B cell (primary cell): ENCODE measurements around the gene ABCF3. TPM values are rescaled to one million over a fixed set of nuclear protein-coding genes. Genes with fewer than 3 reads are reported as not detected.

Experiments
- ATAC-seq: fragments of 200-7000 bp; cut with Tn5 transposase; one replicate; pipeline ENCODE4 v1.10.0; 2021; ENCODE audit warnings: low read depth, mild to moderate bottlenecking, moderate number of reproducible peaks, moderate library complexity
- CTCF ChIA-PET: fragments of 350-600 bp; sonication (Branson Sonifier 250); formaldehyde crosslinking; loops from one replicate; lab custom pipeline; 2021; ENCODE audit warnings: antibody characterized with exemption, inconsistent platforms; lab: Charles Lee
- POLR2A ChIA-PET: fragments of 350-600 bp; sonication (Branson Sonifier 250); formaldehyde crosslinking; loops from one replicate; lab custom pipeline; 2021; ENCODE audit warnings: antibody characterized with exemption; lab: Charles Lee
- DNase-seq: peaks from one replicate; pipeline ENCODE4 v3.0.0; 2013
- H2AFZ ChIP-seq: 2 replicates; pipeline ENCODE4 v1.6.1; 2012; ENCODE audit warnings: mild to moderate bottlenecking, low read depth, low read length; ENCODE audit not compliant: insufficient read depth, poor library complexity, severe bottlenecking
- H3K27ac ChIP-seq, 2 donors: 1 replicate in 1 of 2; 2 replicates in 1 of 2; pipeline ENCODE4 v1.5.1; 2012 to 2013; ENCODE audit warnings: low read length in 2 of 2, mild to moderate bottlenecking in 2 of 2, moderate library complexity in 1 of 2
- H3K27me3 ChIP-seq, 4 experiments: fragments of 200-600 bp in 1 of 4; sonication (generic) in 1 of 4; replicated peaks in 1 of 4; 1 replicate in 2 of 4; 2 replicates in 2 of 4; pipeline versions ENCODE4 v1.6.1 to v1.7.0; 2013 to 2016; ENCODE audit warnings: low read length in 3 of 4, mild to moderate bottlenecking in 2 of 4, mixed read lengths in 1 of 4, moderate library complexity in 1 of 4; ENCODE audit not compliant: insufficient read depth in 4 of 4, control insufficient read depth in 3 of 4; ENCODE audit errors: control extremely low read depth in 1 of 4
- H3K36me3 ChIP-seq, 2 experiments: replicated peaks in 1 of 2; 1 replicate in 1 of 2; 2 replicates in 1 of 2; pipeline versions ENCODE4 v1.6.1 to v1.7.1; 2013; ENCODE audit warnings: low read length in 1 of 2; ENCODE audit not compliant: insufficient read depth in 2 of 2, control insufficient read depth in 1 of 2; ENCODE audit errors: control extremely low read depth in 1 of 2, extremely low read depth in 1 of 2
- H3K4me1 ChIP-seq, 2 donors: fragments of 200-600 bp in 1 of 2; sonication (generic) in 1 of 2; 1 replicate in 1 of 2; 2 replicates in 1 of 2; pipeline versions ENCODE4 v1.5.1 to v1.6.1; 2013 to 2017; ENCODE audit warnings: low read length in 2 of 2; ENCODE audit not compliant: control insufficient read depth in 2 of 2, insufficient read depth in 2 of 2
- H3K4me2 ChIP-seq: replicated peaks from 2 replicates; pipeline ENCODE3; 2012; ENCODE audit warnings: mild to moderate bottlenecking, low read depth, low read length; ENCODE audit not compliant: poor library complexity, severe bottlenecking
- H3K4me3 ChIP-seq, 5 experiments: fragments of 200-600 bp in 1 of 5; sonication (generic) in 1 of 5; 1 replicate in 3 of 5; 2 replicates in 2 of 5; pipeline versions ENCODE4 v1.5.1 to v1.7.0; 2011 to 2016; ENCODE audit warnings: low read length in 4 of 5, mild to moderate bottlenecking in 4 of 5, low read depth in 2 of 5, control low read depth in 1 of 5, moderate library complexity in 1 of 5; ENCODE audit not compliant: insufficient read depth in 1 of 5; ENCODE audit errors: control extremely low read depth in 1 of 5, extremely low read depth in 1 of 5
- H3K79me2 ChIP-seq: fragments of 200-600 bp; sonication (generic); one replicate; pipeline ENCODE4 v1.6.0; 2016; ENCODE audit warnings: low read length; ENCODE audit not compliant: control insufficient read depth, insufficient read depth
- H3K9ac ChIP-seq: fragments of 200-600 bp; sonication (generic); 2 replicates; pipeline ENCODE4 v1.6.1; 2017; ENCODE audit warnings: mild to moderate bottlenecking, low read length, moderate library complexity
- H3K9me3 ChIP-seq, 3 donors: one replicate each; pipeline versions ENCODE4 v1.6.1 to v1.7.1; 2013; ENCODE audit warnings: low read length in 2 of 3; ENCODE audit not compliant: control insufficient read depth in 2 of 3, insufficient read depth in 1 of 3; ENCODE audit errors: control extremely low read depth in 1 of 3
- H4K20me1 ChIP-seq: 2 replicates; pipeline ENCODE4 v1.6.0; 2012; ENCODE audit warnings: mild to moderate bottlenecking, low read length; ENCODE audit not compliant: insufficient read depth, control insufficient read depth, poor library complexity, severe bottlenecking
- H3K27ac Mint-ChIP-seq: one replicate; pipeline ENCODE4 v1.8.0; 2021; ENCODE audit warnings: mixed read lengths
- H3K27me3 Mint-ChIP-seq: one replicate; pipeline ENCODE4 v1.8.0; 2021; ENCODE audit warnings: mixed read lengths
- H3K4me1 Mint-ChIP-seq: one replicate; pipeline ENCODE4 v1.8.0; 2021; ENCODE audit warnings: mixed read lengths
- H3K4me3 Mint-ChIP-seq: one replicate; pipeline ENCODE4 v1.8.0; 2021; ENCODE audit warnings: mixed read lengths
- H3K9me3 Mint-ChIP-seq: one replicate; pipeline ENCODE4 v1.8.0; 2022; ENCODE audit warnings: mixed read lengths; ENCODE audit not compliant: insufficient read depth
- EZH2 ChIP-seq: IDR thresholded peaks from 2 replicates; pipeline ENCODE4 v1.6.1; 2012; ENCODE audit warnings: borderline replicate concordance, low read depth, mild to moderate bottlenecking, moderate library complexity, low read length; ENCODE audit not compliant: insufficient read depth, poor library complexity, severe bottlenecking
- WGBS: methylation state at CpG from one replicate; pipeline ENCODE4 v1.1.5; 2013; ENCODE audit warnings: missing lambda C conversion rate; ENCODE audit not compliant: insufficient coverage; 5-methylcytosine and 5-hydroxymethylcytosine counted together
- intact Hi-C: fragments of 100-400 bp; cut with micrococcal nuclease; formaldehyde crosslinking; loops from one replicate; pipeline ENCODE4 v1.10.0; 2022
- polyA plus RNA-seq: library from polyadenylated mRNA; depleted of rRNA; stranded (reverse); fragments of >200 nt; gene quantifications from 2 replicates; pipeline ENCODE4 v1.2.3, GENCODE V29; 2012
- total RNA-seq, 2 donors: library from RNA; stranded (reverse); fragments of 120-200 nt in 1 of 2; gene quantifications; 1 replicate in 1 of 2; 2 replicates in 1 of 2; pipeline versions ENCODE4 v1.2.3 to v1.2.4, GENCODE V29; 2013 to 2022
- TF ChIP-seq, protein P1 (sequence below): fragments of 200-600 bp; IDR thresholded peaks from one replicate; pipeline ENCODE4 v1.8.0; 2022; ENCODE audit warnings: antibody characterized with exemption, mild to moderate bottlenecking

ABCF3 gene
- total and polyA plus RNA-seq, 2 donors (not counting 1 experiment from before 2014, with no cell fraction given) = 74.0 to 115 TPM

- no peaks in the 10 kb centered on the region for H3K79me2 ChIP-seq
- POLR2A ChIA-PET = no interaction called here
- H2AFZ ChIP-seq = no peak overlapping the region
- peaks cover 0 to 37% (median 21%) of the 10 kb centered on the region in 4 experiments for H3K27me3 ChIP-seq
- no peak overlapping the region for H3K9ac ChIP-seq
- intact Hi-C loops = no loop called here
- H4K20me1 ChIP-seq = no peaks in the 10 kb centered on the region
- no peak overlapping the region for H3K27ac ChIP-seq
- H3K4me3 ChIP-seq = no peak overlapping the region
- no peak for ATAC-seq
- Mint-ChIP-seq H3K27me3 (peaks cover 25% of the 10 kb centered on the region), H3K4me1 (peaks cover 7% of the 10 kb centered on the region), H3K27ac (no peak overlapping the region), H3K4me3 (no peak overlapping the region), H3K9me3 (no peaks in the 10 kb centered on the region)
- TF ChIP-seq, protein P1, sequence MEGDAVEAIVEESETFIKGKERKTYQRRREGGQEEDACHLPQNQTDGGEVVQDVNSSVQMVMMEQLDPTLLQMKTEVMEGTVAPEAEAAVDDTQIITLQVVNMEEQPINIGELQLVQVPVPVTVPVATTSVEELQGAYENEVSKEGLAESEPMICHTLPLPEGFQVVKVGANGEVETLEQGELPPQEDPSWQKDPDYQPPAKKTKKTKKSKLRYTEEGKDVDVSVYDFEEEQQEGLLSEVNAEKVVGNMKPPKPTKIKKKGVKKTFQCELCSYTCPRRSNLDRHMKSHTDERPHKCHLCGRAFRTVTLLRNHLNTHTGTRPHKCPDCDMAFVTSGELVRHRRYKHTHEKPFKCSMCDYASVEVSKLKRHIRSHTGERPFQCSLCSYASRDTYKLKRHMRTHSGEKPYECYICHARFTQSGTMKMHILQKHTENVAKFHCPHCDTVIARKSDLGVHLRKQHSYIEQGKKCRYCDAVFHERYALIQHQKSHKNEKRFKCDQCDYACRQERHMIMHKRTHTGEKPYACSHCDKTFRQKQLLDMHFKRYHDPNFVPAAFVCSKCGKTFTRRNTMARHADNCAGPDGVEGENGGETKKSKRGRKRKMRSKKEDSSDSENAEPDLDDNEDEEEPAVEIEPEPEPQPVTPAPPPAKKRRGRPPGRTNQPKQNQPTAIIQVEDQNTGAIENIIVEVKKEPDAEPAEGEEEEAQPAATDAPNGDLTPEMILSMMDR = no peak
- no peak for TF ChIP-seq EZH2
- H3K4me2 ChIP-seq = no peak overlapping the region
- H3K36me3 ChIP-seq = no peaks in the 10 kb centered on the region
- no peak for DNase-seq
- CTCF ChIA-PET = interaction anchor here (1.7 to 2.9 kb wide), 2 partner anchors 8 to 14 kb away, joined by 7 to 9 read pairs; partner anchors contain the start of gene EEF1AKMT4
- no peaks in the 10 kb centered on the region for H3K9me3 ChIP-seq
- H3K4me1 ChIP-seq = peaks cover 0 to 5% of the 10 kb centered on the region in 2 donors
- 89% methylated on average over 14 of the region's 14 CpGs for WGBS
Observed at GRCh38 chr3:184236033-184236410, 50.0 kb downstream of the ABCF3 start.

DNA sequence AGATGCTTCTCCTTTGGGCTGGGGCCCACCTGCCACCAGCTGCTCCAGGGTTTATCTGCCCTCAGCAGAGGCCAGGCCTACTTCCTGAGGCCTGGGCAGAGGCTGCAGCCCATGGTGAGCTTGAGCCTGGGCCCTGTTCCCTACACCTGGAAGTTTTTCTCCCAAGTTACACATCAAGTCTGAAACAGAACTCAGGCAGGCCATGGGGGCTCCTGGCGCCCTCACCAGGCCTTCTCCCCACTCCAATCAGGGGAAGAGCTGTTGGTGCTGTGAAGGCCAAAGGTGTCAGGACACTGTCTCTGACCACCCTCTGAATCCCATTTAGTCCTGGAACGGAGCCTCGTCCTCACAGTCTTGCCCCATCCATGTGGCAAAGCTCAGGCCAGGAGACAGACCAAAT lies 50.6 kb downstream of the ABCF3 start:
- Mint-ChIP-seq H3K9me3 (no peaks in the 10 kb centered on the region), H3K4me3 (no peak overlapping the region), H3K27ac (no peak overlapping the region), H3K4me1 (peaks cover 2% of the 10 kb centered on the region), H3K27me3 (peaks cover 19% of the 10 kb centered on the region)
- ATAC-seq (no peak), DNase-seq (no peak)
- Histone ChIP-seq H3K79me2 (no peaks in the 10 kb centered on the region), H4K20me1 (no peaks in the 10 kb centered on the region), H3K9ac (no peak overlapping the region), H2AFZ (no peak overlapping the region), H3K27ac (no peak overlapping the region), H3K9me3 (no peaks in the 10 kb centered on the region), H3K36me3 (no peaks in the 10 kb centered on the region), H3K4me2 (no peak overlapping the region), H3K4me1 (no peaks in the 10 kb centered on the region), H3K27me3 (peaks cover 0 to 31% (median 15%) of the 10 kb centered on the region in 4 experiments), H3K4me3 (no peak overlapping the region)
- POLR2A ChIA-PET = no interaction called here
- WGBS = 87% methylated on average over 2 of the region's 3 CpGs
- CTCF ChIA-PET = interaction anchor here (1.7 to 2.9 kb wide), 2 partner anchors 9 to 13 kb away, joined by 7 to 9 read pairs; partner anchors contain the start of gene EEF1AKMT4
- intact Hi-C loops = no loop called here
- no peak for TF ChIP-seq EZH2
- TF ChIP-seq, protein P1 = no peak
